Ovary (tissue), 9 donors: ENCODE data around the gene CYSTM1. TPM values are rescaled to one million over a fixed set of nuclear protein-coding genes. Genes with fewer than 3 reads are reported as not detected.

ENCODE experiments used
- DNase-seq, 5 donors: peaks; one replicate each; pipeline ENCODE4 v3.0.0-alpha.2; 2019 to 2020
- H3K27ac ChIP-seq, 2 donors: fragments of 200-600 bp; one replicate each; pipeline versions ENCODE4 v1.5.1 to v1.8.0; 2019 to 2022
- H3K27me3 ChIP-seq: fragments of 200-600 bp; one replicate; pipeline ENCODE4 v1.8.0; 2022
- H3K36me3 ChIP-seq: fragments of 200-600 bp; sonication (generic); one replicate; pipeline ENCODE4 v1.5.1; 2019
- H3K4me1 ChIP-seq: one replicate; pipeline ENCODE4 v1.8.1; 2013; ENCODE audit warnings: mild to moderate bottlenecking, moderate library complexity; ENCODE audit not compliant: insufficient read depth
- H3K4me3 ChIP-seq: fragments of 200-600 bp; sonication (generic); one replicate; pipeline ENCODE4 v1.5.1; 2017
- H3K9me3 ChIP-seq, 2 donors: fragments of 200-600 bp in 1 of 2; sonication (generic) in 1 of 2; one replicate each; pipeline versions ENCODE4 v1.5.1 to v1.8.1; 2013 to 2019; ENCODE audit warnings: mild to moderate bottlenecking in 1 of 2, moderate library complexity in 1 of 2
- EP300 ChIP-seq: sonication (generic); formaldehyde crosslinking; IDR thresholded peaks from one replicate; pipeline ENCODE4 v1.6.1; 2017; ENCODE audit warnings: antibody characterized with exemption
- POLR2A ChIP-seq: fragments of 450-650 bp; IDR thresholded peaks from one replicate; pipeline ENCODE4 v1.6.1; 2017; ENCODE audit warnings: antibody characterized with exemption, mild to moderate bottlenecking, moderate library complexity
- WGBS, 3 donors: extraction: QIAGEN DNeasy Blood & Tissue Kit in 1 of 3; methylation state at CpG; one replicate each; pipeline versions ENCODE4 v1.1.5 to v1.1.7; 2013 to 2017; 5-methylcytosine and 5-hydroxymethylcytosine counted together
- intact Hi-C, 4 donors: fragments of 100-400 bp; cut with DNase I; formaldehyde crosslinking; loops; one replicate each; pipeline versions ENCODE4 v1.11.0 to v1.15.1; 2022 to 2023
- polyA plus RNA-seq, 2 donors: library from polyadenylated mRNA; stranded (reverse); fragments of 200-250 nt in 1 of 2; fragments of 350-450 nt in 1 of 2; fragmentation: Illumina TruSeq in 1 of 2; extraction: RNeasy Lipid Tissue Mini Kit (QIAGEN cat#74804) in 1 of 2; gene quantifications; one replicate each; pipeline ENCODE4 v1.2.3, GENCODE V29; 2013 to 2014
- total RNA-seq, 7 donors: library from RNA; depleted of rRNA in 2 of 7; stranded (reverse); fragments of >200 nt in 2 of 7; fragmentation: NEBNext Ultra II Directional in 3 of 7; extraction: Animal tissue kit (Norgen Biotek cat#: 25700) in 3 of 7; gene quantifications; one replicate each; pipeline versions ENCODE4 v1.1.0 to v1.2.4, GENCODE V29; 2016 to 2023
- TF ChIP-seq, protein P1 (sequence below), 3 donors: fragments of 450-650 bp in 2 of 3; fragments of 200-600 bp in 1 of 3; IDR thresholded peaks; one replicate each; pipeline versions ENCODE4 v1.5.1 to v1.8.0; 2016 to 2022; ENCODE audit warnings: antibody characterized with exemption in 3 of 3, mild to moderate bottlenecking in 1 of 3
- donor health status: DM: no; HTN: no; CAD: no; lungs with moderate emphysema.
- donor health status: DM: no; HTN: no; CAD: no.
- donor health status: Bipolar disorder and iron deficiency.
- donor health status: DM: yes; HTN: yes; CAD: no.
- donor health status: DM: no; HTN: no; CAD: no.
- donor health status: DM: yes; HTN: yes; CAD: no.

The CYSTM1 gene
- total and polyA plus RNA-seq, 9 donors, result 24.6 to 143 (median 40.5) TPM

DNA sequence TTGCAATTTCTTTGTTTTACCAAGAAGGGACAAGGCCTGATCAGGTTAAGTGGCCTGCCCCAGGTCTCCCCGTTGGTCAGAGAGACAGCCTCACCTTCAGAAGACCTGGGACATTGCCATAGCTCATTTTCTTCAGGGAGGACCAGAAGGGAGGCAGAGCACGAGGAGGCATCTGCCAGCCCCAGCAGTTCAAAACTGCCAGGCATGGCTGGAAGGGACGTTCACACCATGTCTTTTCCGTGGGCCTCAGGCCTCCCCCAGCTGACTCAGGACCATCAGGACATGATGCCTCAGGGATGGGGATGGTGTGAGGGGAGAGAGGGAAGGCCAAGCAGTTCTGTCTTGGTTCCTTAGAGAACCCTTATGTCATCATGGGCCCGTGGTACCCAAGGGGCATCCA, 32.7 kb upstream of the CYSTM1 start:
- Histone ChIP-seq H3K4me1 (peaks cover 7% of the 10 kb centered on the region), H3K27me3 (no peaks in the 10 kb centered on the region), H3K9me3 (no peaks in the 10 kb centered on the region), H3K4me3 (no peak overlapping the region), H3K36me3 (no peaks in the 10 kb centered on the region), H3K27ac (no peak overlapping the region)
- intact Hi-C loops, result loop anchor here in 1 of 4 donors (10.0 kb wide), 1 partner anchor 297 kb away; no protein-coding TSS in a partner anchor
- 77 to 83% (median 82%) methylated on average over 5 of the region's 5 CpGs for WGBS, 3 donors
- TF ChIP-seq POLR2A (no peak), EP300 (no peak)
- TF ChIP-seq, protein P1, sequence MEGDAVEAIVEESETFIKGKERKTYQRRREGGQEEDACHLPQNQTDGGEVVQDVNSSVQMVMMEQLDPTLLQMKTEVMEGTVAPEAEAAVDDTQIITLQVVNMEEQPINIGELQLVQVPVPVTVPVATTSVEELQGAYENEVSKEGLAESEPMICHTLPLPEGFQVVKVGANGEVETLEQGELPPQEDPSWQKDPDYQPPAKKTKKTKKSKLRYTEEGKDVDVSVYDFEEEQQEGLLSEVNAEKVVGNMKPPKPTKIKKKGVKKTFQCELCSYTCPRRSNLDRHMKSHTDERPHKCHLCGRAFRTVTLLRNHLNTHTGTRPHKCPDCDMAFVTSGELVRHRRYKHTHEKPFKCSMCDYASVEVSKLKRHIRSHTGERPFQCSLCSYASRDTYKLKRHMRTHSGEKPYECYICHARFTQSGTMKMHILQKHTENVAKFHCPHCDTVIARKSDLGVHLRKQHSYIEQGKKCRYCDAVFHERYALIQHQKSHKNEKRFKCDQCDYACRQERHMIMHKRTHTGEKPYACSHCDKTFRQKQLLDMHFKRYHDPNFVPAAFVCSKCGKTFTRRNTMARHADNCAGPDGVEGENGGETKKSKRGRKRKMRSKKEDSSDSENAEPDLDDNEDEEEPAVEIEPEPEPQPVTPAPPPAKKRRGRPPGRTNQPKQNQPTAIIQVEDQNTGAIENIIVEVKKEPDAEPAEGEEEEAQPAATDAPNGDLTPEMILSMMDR (IDR thresholded peaks at IDR 0.05), result no peak
- no peak for DNase-seq

DNA sequence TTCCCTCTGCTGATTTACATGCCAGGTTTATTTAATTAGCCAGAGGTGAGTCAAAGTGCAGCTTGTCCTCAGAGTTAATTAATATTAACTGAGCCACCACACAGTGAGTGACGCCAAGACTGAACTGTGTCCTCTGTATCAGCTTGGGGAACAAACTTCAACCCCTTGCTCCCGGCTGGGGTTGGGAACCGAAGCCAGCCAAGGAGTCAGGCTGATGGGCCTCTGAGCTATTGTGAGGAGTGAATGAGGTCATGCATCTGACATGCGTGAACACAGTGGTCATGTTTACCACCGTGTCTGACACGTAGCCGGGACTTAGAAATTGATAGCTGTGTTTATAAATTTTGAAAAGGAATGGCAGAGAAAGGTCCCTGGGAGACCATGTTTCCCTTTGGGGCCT, 32.1 kb upstream of the CYSTM1 start:
- Histone ChIP-seq H3K36me3 (no peaks in the 10 kb centered on the region), H3K4me3 (no peak overlapping the region), H3K4me1 (peaks cover 7% of the 10 kb centered on the region), H3K27ac (no peak overlapping the region), H3K27me3 (no peaks in the 10 kb centered on the region), H3K9me3 (no peaks in the 10 kb centered on the region)
- WGBS, 3 donors, result 88 to 94% (median 89%) methylated on average over 7 of the region's 7 CpGs
- intact Hi-C loops, result loop anchor here in 1 of 4 donors (10.0 kb wide), 1 partner anchor 298 kb away; no protein-coding TSS in a partner anchor
- no peak for DNase-seq
- TF ChIP-seq EP300 (no peak), POLR2A (no peak)
- TF ChIP-seq, protein P1 (IDR thresholded peaks at IDR 0.05), result no peak

DNA sequence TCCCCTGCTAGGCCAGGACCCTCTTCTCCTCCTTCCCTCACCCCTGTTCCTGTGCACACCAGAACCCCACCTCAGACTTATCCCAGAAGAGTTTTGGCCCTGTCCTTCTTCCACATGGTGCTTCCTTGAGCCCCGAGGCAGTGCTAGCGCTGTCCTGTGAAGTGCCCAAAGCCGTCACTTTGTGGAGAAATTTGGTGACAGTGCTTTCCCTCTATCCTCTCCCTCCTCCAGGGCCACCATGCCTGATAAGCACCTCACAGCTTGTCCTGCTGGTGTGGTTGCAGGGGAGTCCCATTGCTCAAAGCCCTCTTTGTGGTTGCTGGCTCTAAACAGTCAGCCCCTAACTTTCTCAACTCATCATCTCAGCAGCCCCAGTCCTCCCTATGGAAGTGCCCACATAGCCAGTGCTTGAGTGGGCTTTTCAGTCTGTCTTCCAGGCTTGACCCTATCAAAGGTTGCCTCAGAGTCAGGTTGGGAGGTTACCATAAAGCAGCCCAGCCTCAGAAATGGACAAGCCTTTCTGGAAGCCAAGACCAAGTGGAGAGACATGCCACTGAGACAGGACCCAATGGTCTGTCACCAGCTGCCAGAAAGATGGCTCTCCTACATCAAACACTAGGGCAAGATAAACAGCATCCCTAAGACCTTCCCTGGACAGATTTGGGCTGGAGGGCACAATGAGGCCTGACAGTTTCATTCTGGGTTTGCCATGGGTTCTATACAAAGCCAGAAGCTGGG, 31.3 kb upstream of the CYSTM1 start:
- H3K9me3 ChIP-seq, result no peaks in the 10 kb centered on the region
- WGBS, 3 donors, result 92 to 100% (median 94%) methylated on average over 3 of the region's 3 CpGs
- no peak overlapping the region for H3K27ac ChIP-seq
- no peaks in the 10 kb centered on the region for H3K27me3 ChIP-seq
- TF ChIP-seq, protein P1 (IDR thresholded peaks at IDR 0.05), result no peak
- TF ChIP-seq POLR2A (no peak), EP300 (no peak)
- no peak for DNase-seq
- no peak overlapping the region for H3K4me3 ChIP-seq
- peaks cover 7% of the 10 kb centered on the region for H3K4me1 ChIP-seq
- intact Hi-C loops, result loop anchor here in 1 of 4 donors (10.0 kb wide), 1 partner anchor 299 kb away; no protein-coding TSS in a partner anchor
- H3K36me3 ChIP-seq, result no peaks in the 10 kb centered on the region

DNA sequence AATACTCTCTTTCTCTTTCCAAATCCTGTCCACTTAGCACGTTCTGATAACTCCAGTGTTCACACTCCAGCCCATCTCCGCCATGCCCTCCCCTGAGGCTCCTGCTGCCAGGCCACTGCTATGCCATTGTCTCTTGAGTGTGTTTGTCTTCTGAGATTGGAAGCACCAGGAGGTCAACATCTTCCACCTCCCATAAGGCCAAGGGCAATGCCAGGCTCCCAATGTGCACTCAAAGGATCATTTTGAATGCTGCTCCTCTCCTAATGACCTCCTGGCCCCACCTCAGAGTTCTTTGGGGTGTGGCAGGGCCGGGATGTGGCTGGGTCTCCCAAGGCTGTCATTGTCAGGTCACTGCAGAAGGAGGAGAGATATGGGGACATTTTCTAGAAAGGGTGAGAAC, 29.7 kb upstream of the CYSTM1 start:
- no peak overlapping the region for H3K27ac ChIP-seq
- H3K4me1 ChIP-seq, result peaks cover 7% of the 10 kb centered on the region
- no peak overlapping the region for H3K4me3 ChIP-seq
- no peaks in the 10 kb centered on the region for H3K27me3 ChIP-seq
- WGBS, 3 donors, result 90 to 91% (median 90%) methylated on average over 3 of the region's 3 CpGs
- no peak for DNase-seq
- H3K9me3 ChIP-seq, result no peaks in the 10 kb centered on the region
- intact Hi-C loops, result loop anchor here in 2 of 4 donors (5.0 to 10.0 kb wide), 2 partner anchors 73 to 300 kb away; no protein-coding TSS in a partner anchor
- H3K36me3 ChIP-seq, result no peaks in the 10 kb centered on the region
- TF ChIP-seq EP300 (no peak), POLR2A (no peak)
- TF ChIP-seq, protein P1 (IDR thresholded peaks at IDR 0.05), result no peak
